H9 (cell line): ENCODE data around the gene PSME1. TPM values are rescaled to one million over a fixed set of nuclear protein-coding genes. Genes with fewer than 3 reads are reported as not detected.

Source experiments
- DNase-seq: peaks from one replicate; pipeline ENCODE4 v3.0.0-alpha.2; 2017
- H2AFZ ChIP-seq: one replicate; pipeline ENCODE4 v1.6.1; 2013; ENCODE audit warnings: mild to moderate bottlenecking, low read length, control low read depth, moderate library complexity
- H2AK5ac ChIP-seq: 2 replicates; pipeline ENCODE4 v1.6.1; 2013; ENCODE audit warnings: low read length, control low read depth, mixed read lengths; ENCODE audit not compliant: insufficient read length
- H2BK120ac ChIP-seq: one replicate; pipeline ENCODE4 v1.6.1; 2013; ENCODE audit warnings: low read depth, mild to moderate bottlenecking, low read length, control low read depth, inconsistent platforms; ENCODE audit not compliant: poor library complexity, severe bottlenecking
- H2BK12ac ChIP-seq: 2 replicates; pipeline ENCODE4 v1.6.1; 2013; ENCODE audit warnings: low read length, control low read depth, mixed read lengths, low read depth; ENCODE audit not compliant: insufficient read length
- H2BK15ac ChIP-seq: 2 replicates; pipeline ENCODE4 v1.6.1; 2013; ENCODE audit warnings: low read depth, low read length, control low read depth
- H2BK20ac ChIP-seq: one replicate; pipeline ENCODE4 v1.6.1; 2013; ENCODE audit warnings: low read depth, mild to moderate bottlenecking, low read length, control low read depth, inconsistent platforms; ENCODE audit not compliant: poor library complexity, severe bottlenecking
- H2BK5ac ChIP-seq: 2 replicates; pipeline ENCODE4 v1.6.1; 2013; ENCODE audit warnings: low read length, control low read depth, mixed read lengths; ENCODE audit not compliant: insufficient read length
- H3K14ac ChIP-seq: 2 replicates; pipeline ENCODE4 v1.6.1; 2013; ENCODE audit warnings: low read length, control low read depth; ENCODE audit not compliant: insufficient read depth
- H3K18ac ChIP-seq: 2 replicates; pipeline ENCODE4 v1.6.1; 2013; ENCODE audit warnings: low read depth, mild to moderate bottlenecking, mixed read lengths, low read length, control low read depth; ENCODE audit not compliant: insufficient read length
- H3K23ac ChIP-seq: 2 replicates; pipeline ENCODE4 v1.6.1; 2013; ENCODE audit warnings: low read length, control low read depth, mixed read lengths, low read depth; ENCODE audit not compliant: insufficient read length
- H3K23me2 ChIP-seq: 2 replicates; pipeline ENCODE4 v1.6.1; 2013; ENCODE audit warnings: low read depth, mild to moderate bottlenecking, mixed read lengths, low read length, control low read depth; ENCODE audit not compliant: insufficient read length, poor library complexity, severe bottlenecking
- H3K27ac ChIP-seq: 2 replicates; pipeline ENCODE4 v1.5.1; 2013; ENCODE audit warnings: low read length, control low read depth, mixed read lengths, low read depth; ENCODE audit not compliant: insufficient read length
- H3K27me3 ChIP-seq: 2 replicates; pipeline ENCODE4 v1.6.1; 2013; ENCODE audit warnings: low read length, control low read depth, inconsistent platforms; ENCODE audit not compliant: insufficient read depth
- H3K4ac ChIP-seq: 2 replicates; pipeline ENCODE4 v1.6.1; 2013; ENCODE audit warnings: low read depth, mild to moderate bottlenecking, control low read depth, inconsistent platforms, low read length, moderate library complexity
- H3K4me1 ChIP-seq: 2 replicates; pipeline ENCODE4 v1.6.1; 2013; ENCODE audit warnings: low read length, control low read depth, inconsistent platforms; ENCODE audit not compliant: insufficient read depth
- H3K4me2 ChIP-seq: 2 replicates; pipeline ENCODE4 v1.6.1; 2013; ENCODE audit warnings: low read length, control low read depth, mixed read lengths; ENCODE audit not compliant: insufficient read length, insufficient read depth
- H3K56ac ChIP-seq: 2 replicates; pipeline ENCODE4 v1.6.1; 2013; ENCODE audit warnings: low read depth, mild to moderate bottlenecking, mixed read lengths, low read length, control low read depth; ENCODE audit not compliant: insufficient read length
- H3K79me1 ChIP-seq: 2 replicates; pipeline ENCODE4 v1.6.1; 2013; ENCODE audit warnings: low read depth, mild to moderate bottlenecking, moderate library complexity, low read length, control low read depth, inconsistent platforms; ENCODE audit not compliant: insufficient read depth, poor library complexity, severe bottlenecking
- H3K79me2 ChIP-seq: 2 replicates; pipeline ENCODE4 v1.6.1; 2013; ENCODE audit warnings: low read length, control low read depth, inconsistent platforms; ENCODE audit not compliant: insufficient read depth
- H3K9ac ChIP-seq: 2 replicates; pipeline ENCODE4 v1.6.1; 2013; ENCODE audit warnings: low read length, control low read depth, mixed read lengths; ENCODE audit not compliant: insufficient read length; ENCODE audit errors: extremely low read depth
- H3K9me3 ChIP-seq: one replicate; pipeline ENCODE4 v1.6.1; 2013; ENCODE audit warnings: low read depth, low read length, inconsistent platforms; ENCODE audit not compliant: control insufficient read depth
- H3T11ph ChIP-seq: one replicate; pipeline ENCODE4 v1.6.1; 2013; ENCODE audit warnings: mild to moderate bottlenecking, low read length, control low read depth, inconsistent platforms
- H4K20me1 ChIP-seq: one replicate; pipeline ENCODE4 v1.6.1; 2013; ENCODE audit not compliant: control insufficient read depth, insufficient read length, insufficient read depth
- H4K5ac ChIP-seq: 2 replicates; pipeline ENCODE4 v1.6.1; 2013; ENCODE audit warnings: low read depth, mild to moderate bottlenecking, mixed read lengths, low read length, control low read depth; ENCODE audit not compliant: insufficient read length
- H4K8ac ChIP-seq: replicated peaks from 2 replicates; pipeline ENCODE4 v1.6.1; 2013; ENCODE audit warnings: low read length, control low read depth, mixed read lengths, low read depth; ENCODE audit not compliant: insufficient read length
- H4K91ac ChIP-seq: 2 replicates; pipeline ENCODE4 v1.6.1; 2013; ENCODE audit warnings: low read depth, mild to moderate bottlenecking, moderate library complexity, mixed read lengths, low read length, control low read depth; ENCODE audit not compliant: insufficient read length
- H3K27ac Mint-ChIP-seq, 3 experiments: 2 replicates in 2 of 3; 3 replicates in 1 of 3; pipeline ENCODE4 v1.8.0; 2020 to 2021; ENCODE audit warnings: mixed read lengths in 3 of 3, mild to moderate bottlenecking in 1 of 3, moderate library complexity in 1 of 3
- H3K27me3 Mint-ChIP-seq: 2 replicates; pipeline ENCODE4 v1.8.0; 2021; ENCODE audit warnings: low read depth, mild to moderate bottlenecking, moderate library complexity, mixed read lengths
- H3K36me3 Mint-ChIP-seq, 3 experiments: 2 replicates in 2 of 3; 3 replicates in 1 of 3; pipeline ENCODE4 v1.8.0; 2020 to 2021; ENCODE audit warnings: low read depth in 3 of 3, mixed read lengths in 3 of 3; ENCODE audit not compliant: insufficient read depth in 1 of 3
- H3K4me1 Mint-ChIP-seq, 2 experiments: 2 replicates each; pipeline ENCODE4 v1.8.0; 2020; ENCODE audit warnings: mixed read lengths in 2 of 2
- H3K4me3 Mint-ChIP-seq, 2 experiments: 2 replicates in 1 of 2; 3 replicates in 1 of 2; pipeline ENCODE4 v1.8.0; 2020 to 2021; ENCODE audit warnings: mild to moderate bottlenecking in 2 of 2, mixed read lengths in 2 of 2, moderate library complexity in 1 of 2
- H3K9me3 Mint-ChIP-seq, 2 experiments: 2 replicates in 1 of 2; 3 replicates in 1 of 2; pipeline ENCODE4 v1.8.0; 2020; ENCODE audit warnings: mild to moderate bottlenecking in 2 of 2, mixed read lengths in 2 of 2, moderate library complexity in 1 of 2
- WGBS: extraction: QIAGEN DNeasy Blood & Tissue Kit; methylation state at CpG from one replicate; pipeline ENCODE4 v1.1.7; 2013; ENCODE audit warnings: missing lambda C conversion rate, low lambda C conversion rate, mixed read lengths; ENCODE audit not compliant: insufficient read length; ENCODE audit errors: extremely low coverage; 5-methylcytosine and 5-hydroxymethylcytosine counted together
- total RNA-seq: library from RNA; stranded (reverse); gene quantifications from 2 replicates; pipeline ENCODE4 v1.2.1, GENCODE V29; 2021
- TF ChIP-seq, protein P1 (sequence below): fragments of 200-600 bp; sonication (generic); conservative IDR thresholded peaks from 3 replicates; pipeline ENCODE4 v1.8.0; 2021; ENCODE audit warnings: antibody characterized with exemption, mild to moderate bottlenecking

PSME1 gene
- total RNA-seq, 1 experiment from 2014 or later = 109 TPM

GRCh38 chr14:24179961-24180796 is 44.2 kb downstream of the PSME1 start:
- no CpG with 5 or more reads among the region's 18 CpGs for WGBS
- DNase-seq = no peak

More at GRCh38 chr14:24179961-24180796, 44.2 kb downstream of the PSME1 start:
- Histone ChIP-seq H2BK12ac (no peak overlapping the region), H3K14ac (no peak overlapping the region), H3K79me1 (no peaks in the 10 kb centered on the region), H4K91ac (no peak overlapping the region), H3K4me1 (no peaks in the 10 kb centered on the region), H2BK20ac (no peak overlapping the region), H3T11ph (no peak overlapping the region), H2BK120ac (no peak overlapping the region), H3K79me2 (no peaks in the 10 kb centered on the region), H2AFZ (no peak overlapping the region), H4K5ac (no peak overlapping the region), H3K18ac (no peak overlapping the region), H3K56ac (no peak overlapping the region), H2BK5ac (no peak overlapping the region), H3K9ac (no peak overlapping the region), H3K23me2 (no peaks in the 10 kb centered on the region), H3K9me3 (no peaks in the 10 kb centered on the region), H3K23ac (no peak overlapping the region), H4K8ac (no peak overlapping the region), H3K27me3 (no peaks in the 10 kb centered on the region), H2AK5ac (no peak overlapping the region), H3K4me2 (no peak overlapping the region), H2BK15ac (no peak overlapping the region), H3K4ac (no peak overlapping the region), H4K20me1 (no peaks in the 10 kb centered on the region), H3K27ac (no peak overlapping the region)
- H3K4me3 Mint-ChIP-seq = 0 out of 5 replicates have a peak overlapping the region, but pooled peaks of 1 of the 2 experiments have one; percentile 10
- H3K9me3 Mint-ChIP-seq = no peaks in the 10 kb centered on the region
- peaks cover 38 to 80% (median 66%) of the 10 kb centered on the region in 3 experiments for H3K36me3 Mint-ChIP-seq
- H3K27me3 Mint-ChIP-seq = no peaks in the 10 kb centered on the region; the same call in 1 of the 2 replicates
- TF ChIP-seq, protein P1, sequence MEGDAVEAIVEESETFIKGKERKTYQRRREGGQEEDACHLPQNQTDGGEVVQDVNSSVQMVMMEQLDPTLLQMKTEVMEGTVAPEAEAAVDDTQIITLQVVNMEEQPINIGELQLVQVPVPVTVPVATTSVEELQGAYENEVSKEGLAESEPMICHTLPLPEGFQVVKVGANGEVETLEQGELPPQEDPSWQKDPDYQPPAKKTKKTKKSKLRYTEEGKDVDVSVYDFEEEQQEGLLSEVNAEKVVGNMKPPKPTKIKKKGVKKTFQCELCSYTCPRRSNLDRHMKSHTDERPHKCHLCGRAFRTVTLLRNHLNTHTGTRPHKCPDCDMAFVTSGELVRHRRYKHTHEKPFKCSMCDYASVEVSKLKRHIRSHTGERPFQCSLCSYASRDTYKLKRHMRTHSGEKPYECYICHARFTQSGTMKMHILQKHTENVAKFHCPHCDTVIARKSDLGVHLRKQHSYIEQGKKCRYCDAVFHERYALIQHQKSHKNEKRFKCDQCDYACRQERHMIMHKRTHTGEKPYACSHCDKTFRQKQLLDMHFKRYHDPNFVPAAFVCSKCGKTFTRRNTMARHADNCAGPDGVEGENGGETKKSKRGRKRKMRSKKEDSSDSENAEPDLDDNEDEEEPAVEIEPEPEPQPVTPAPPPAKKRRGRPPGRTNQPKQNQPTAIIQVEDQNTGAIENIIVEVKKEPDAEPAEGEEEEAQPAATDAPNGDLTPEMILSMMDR = no peak
- H3K27ac Mint-ChIP-seq = no peak overlapping the region
- H3K4me1 Mint-ChIP-seq = no peaks in the 10 kb centered on the region
